A673 (cell line): ENCODE measurements around the gene DAPL1. TPM values are rescaled to one million over a fixed set of nuclear protein-coding genes. Genes with fewer than 3 reads are reported as not detected.
A peak's percentile ranks its signal among the peaks of the same experiment; 100 is the strongest.

Source experiments
- BruUV-seq: library from RNA; stranded (reverse); fragments of 400-500 nt; replicated peaks from 2 replicates; lab custom pipeline; 2021; lab: Mats Ljungman, UMichigan
- CTCF ChIA-PET: fragments of 300-600 bp; sonication (Branson Sonifier 250); formaldehyde crosslinking; loops from one replicate; lab custom pipeline; 2022; ENCODE audit warnings: antibody characterized with exemption; lab: Charles Lee
- POLR2A ChIA-PET: fragments of 300-600 bp; sonication (Branson Sonifier 250); formaldehyde crosslinking; loops from one replicate; lab custom pipeline; 2022; ENCODE audit warnings: antibody characterized with exemption; ENCODE audit not compliant: low non-redundant PET; lab: Charles Lee
- DNase-seq: peaks from one replicate; pipeline ENCODE4 v3.0.0-alpha.2; 2015; ENCODE audit warnings: low spot score
- H3K27ac ChIP-seq: fragments of 200-600 bp; sonication (generic); 2 replicates; pipeline ENCODE4 v1.5.1; 2016; ENCODE audit warnings: mixed run types, low read depth, mild to moderate bottlenecking, mixed read lengths, antibody characterized with exemption, low read length; ENCODE audit not compliant: poor library complexity, severe bottlenecking
- H3K27me3 ChIP-seq: fragments of 200-600 bp; sonication (generic); replicated peaks from 2 replicates; pipeline ENCODE4 v1.6.1; 2017; ENCODE audit warnings: mixed run types, low read depth, mild to moderate bottlenecking, mixed read lengths, antibody characterized with exemption, low read length; ENCODE audit not compliant: insufficient read depth, poor library complexity
- H3K36me3 ChIP-seq: fragments of 200-600 bp; sonication (generic); 2 replicates; pipeline ENCODE4 v1.6.1; 2016; ENCODE audit warnings: mixed run types, mild to moderate bottlenecking, mixed read lengths, antibody characterized with exemption, low read length; ENCODE audit not compliant: insufficient read depth, poor library complexity, severe bottlenecking
- H3K4me1 ChIP-seq: fragments of 200-600 bp; sonication (generic); 2 replicates; pipeline ENCODE4 v1.6.1; 2017; ENCODE audit warnings: mixed run types, mild to moderate bottlenecking, mixed read lengths, antibody characterized with exemption, low read length; ENCODE audit not compliant: insufficient read depth, poor library complexity, severe bottlenecking
- H3K4me3 ChIP-seq: fragments of 200-600 bp; sonication (generic); 2 replicates; pipeline ENCODE4 v1.5.1; 2016; ENCODE audit warnings: low read depth, mixed run types, mild to moderate bottlenecking, mixed read lengths, low read length; ENCODE audit not compliant: poor library complexity, severe bottlenecking
- H3K9me3 ChIP-seq: fragments of 200-600 bp; sonication (generic); 2 replicates; pipeline ENCODE4 v1.6.1; 2016; ENCODE audit warnings: mixed run types, low read depth, mild to moderate bottlenecking, mixed read lengths, antibody characterized with exemption, low read length; ENCODE audit not compliant: poor library complexity, severe bottlenecking
- CTCF ChIP-seq: fragments of 300-800, 200-600 bp; sonication (generic); conservative IDR thresholded peaks from 2 replicates; pipeline ENCODE4 v1.5.1; 2017; ENCODE audit warnings: low read depth, mild to moderate bottlenecking, antibody characterized with exemption, low read length, moderate library complexity, mixed read lengths
- EZH2 ChIP-seq: fragments of 200-600 bp; sonication (generic); IDR thresholded peaks from 2 replicates; pipeline ENCODE4 v1.6.1; 2017; ENCODE audit warnings: borderline replicate concordance, low read depth, mild to moderate bottlenecking, mixed read lengths, antibody characterized with exemption, low read length; ENCODE audit not compliant: poor library complexity, severe bottlenecking
- intact Hi-C: fragments of 100-400 bp; cut with micrococcal nuclease; formaldehyde crosslinking; loops from one replicate; pipeline ENCODE4 v1.10.0; 2022; ENCODE audit not compliant: unreplicated experiment
- total RNA-seq: library from RNA; stranded (reverse); gene quantifications from 2 replicates; pipeline ENCODE4 v1.2.3, GENCODE V29; 2021

Gene DAPL1
- total RNA-seq, 1 experiment from 2014 or later = 0.80 TPM

- intact Hi-C loops = no loop called here
- no peaks in the 10 kb centered on the region for H3K27me3 ChIP-seq
- H3K9me3 ChIP-seq = no peaks in the 10 kb centered on the region
- no peak overlapping the region for H3K4me3 ChIP-seq
- TF ChIP-seq CTCF (no peak), EZH2 (no peak)
- DNase-seq = peak; percentile 14
- H3K4me1 ChIP-seq = no peaks in the 10 kb centered on the region
- no peaks in the 10 kb centered on the region for H3K36me3 ChIP-seq
- POLR2A ChIA-PET = no interaction called here
- BruUV-seq = no TSS peak
- no peak overlapping the region for H3K27ac ChIP-seq
- CTCF ChIA-PET = no interaction called here
These were observed 38.1 kb upstream of the DAPL1 start for GRCh38 chr2:158756976-158757375.

- TF ChIP-seq EZH2 (no peak), CTCF (no peak)
- ChIA-PET CTCF (no interaction called here), POLR2A (no interaction called here)
- Histone ChIP-seq H3K4me3 (no peak overlapping the region), H3K9me3 (no peaks in the 10 kb centered on the region), H3K36me3 (no peaks in the 10 kb centered on the region), H3K4me1 (no peaks in the 10 kb centered on the region), H3K27ac (no peak overlapping the region), H3K27me3 (no peaks in the 10 kb centered on the region)
- DNase-seq = no peak
- intact Hi-C loops = no loop called here
- no TSS peak for BruUV-seq
These were observed 34.2 kb upstream of the DAPL1 start for GRCh38 chr2:158760887-158761286.

- no peak overlapping the region for H3K27ac ChIP-seq
- H3K4me3 ChIP-seq = no peak overlapping the region
- ChIA-PET CTCF (no interaction called here), POLR2A (no interaction called here)
- no peaks in the 10 kb centered on the region for H3K9me3 ChIP-seq
- intact Hi-C loops = no loop called here
- no peak for DNase-seq
- H3K36me3 ChIP-seq = no peaks in the 10 kb centered on the region
- TF ChIP-seq CTCF = no peak
- no peak for TF ChIP-seq EZH2
- BruUV-seq = no TSS peak
- H3K4me1 ChIP-seq = no peaks in the 10 kb centered on the region
- no peaks in the 10 kb centered on the region for H3K27me3 ChIP-seq
These were observed 33.5 kb upstream of the DAPL1 start for GRCh38 chr2:158761621-158762020.
